Fibroblast of skin of scalp (primary cell): ENCODE measurements around the gene ACTL6A. TPM values are rescaled to one million over a fixed set of nuclear protein-coding genes. Genes with fewer than 3 reads are reported as not detected.
"Not testable (repeated sequence)": the region's sequence is repeated elsewhere in the genome, so short reads cannot be mapped to it uniquely, and the experiment has no call there.

ENCODE experiments used
- DNase-seq: peaks from one replicate; pipeline ENCODE4 v3.0.0-alpha.2; 2013
- polyA plus RNA-seq, 2 experiments: library from polyadenylated mRNA; unstranded; fragments of 120-200 nt; gene quantifications; one replicate each; pipeline ENCODE4 v1.2.1, GENCODE V29; 2013; ENCODE audit not compliant: insufficient read length in 2 of 2

ACTL6A gene
- polyA plus RNA-seq (2013, experiment 1 of 2; ENCODE audit: insufficient read length) = 56.8 TPM
- polyA plus RNA-seq (2013, experiment 2 of 2; ENCODE audit: insufficient read length) = 67.6 TPM

DNA sequence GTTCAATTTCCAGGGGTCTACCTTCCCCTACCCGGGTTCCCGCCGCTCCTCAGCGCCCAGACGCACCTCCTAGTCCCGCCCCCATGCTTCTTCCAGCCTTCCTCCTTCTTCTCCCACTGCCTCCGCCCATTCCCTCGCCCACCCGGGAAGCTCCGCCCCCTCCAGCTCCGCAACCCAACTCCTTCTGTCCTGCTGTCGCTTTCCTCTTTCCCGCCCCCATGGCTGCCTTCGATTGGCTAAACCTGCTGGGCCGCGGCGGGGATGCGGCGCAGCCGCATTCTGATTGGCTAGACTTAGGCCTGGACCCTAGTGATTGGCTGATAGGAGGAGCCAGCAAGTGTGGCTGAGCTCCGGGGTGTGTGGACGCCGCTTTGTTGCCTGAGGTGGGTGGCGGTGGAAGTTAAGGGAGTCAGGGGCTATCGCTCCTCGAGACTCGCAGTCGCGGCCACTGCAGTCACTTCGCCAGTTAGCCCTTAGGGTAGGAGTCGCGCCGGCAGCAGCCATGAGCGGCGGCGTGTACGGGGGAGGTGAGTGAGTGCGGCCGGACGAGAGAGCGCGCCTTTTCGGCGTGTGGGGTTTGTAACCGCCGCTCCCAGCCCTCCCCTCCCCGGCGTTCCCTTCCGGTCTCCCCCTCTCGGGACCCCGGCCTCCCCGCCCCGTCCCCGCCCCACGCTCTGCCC is at the start of gene ACTL6A:
TSS of gene ACTL6A (plus strand) at position 336 of the 680 bp plus-strand sequence. CDS start at position 503, 167 bp downstream.
- DNase-seq = peak; percentile 100

DNA sequence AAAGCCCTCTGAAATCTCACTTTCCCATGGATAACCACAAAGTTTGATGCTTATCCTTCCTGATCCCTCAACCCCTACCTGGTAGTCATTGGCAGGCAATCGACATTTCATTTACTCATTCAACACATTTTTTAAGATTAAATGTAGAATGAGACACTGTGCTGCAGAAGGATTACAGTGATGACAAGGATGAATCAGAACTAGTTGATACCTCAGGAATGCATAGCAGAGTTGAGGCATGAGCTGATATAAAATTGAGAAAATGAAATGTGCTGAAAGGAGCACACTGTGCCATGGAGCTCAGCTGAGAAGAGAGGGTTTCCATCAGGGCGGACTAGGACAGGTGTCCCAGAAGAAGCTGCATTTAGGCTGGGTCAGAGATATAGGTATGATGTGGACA is 48.9 kb upstream of the ACTL6A start:
- peak; percentile 20 for DNase-seq

DNA sequence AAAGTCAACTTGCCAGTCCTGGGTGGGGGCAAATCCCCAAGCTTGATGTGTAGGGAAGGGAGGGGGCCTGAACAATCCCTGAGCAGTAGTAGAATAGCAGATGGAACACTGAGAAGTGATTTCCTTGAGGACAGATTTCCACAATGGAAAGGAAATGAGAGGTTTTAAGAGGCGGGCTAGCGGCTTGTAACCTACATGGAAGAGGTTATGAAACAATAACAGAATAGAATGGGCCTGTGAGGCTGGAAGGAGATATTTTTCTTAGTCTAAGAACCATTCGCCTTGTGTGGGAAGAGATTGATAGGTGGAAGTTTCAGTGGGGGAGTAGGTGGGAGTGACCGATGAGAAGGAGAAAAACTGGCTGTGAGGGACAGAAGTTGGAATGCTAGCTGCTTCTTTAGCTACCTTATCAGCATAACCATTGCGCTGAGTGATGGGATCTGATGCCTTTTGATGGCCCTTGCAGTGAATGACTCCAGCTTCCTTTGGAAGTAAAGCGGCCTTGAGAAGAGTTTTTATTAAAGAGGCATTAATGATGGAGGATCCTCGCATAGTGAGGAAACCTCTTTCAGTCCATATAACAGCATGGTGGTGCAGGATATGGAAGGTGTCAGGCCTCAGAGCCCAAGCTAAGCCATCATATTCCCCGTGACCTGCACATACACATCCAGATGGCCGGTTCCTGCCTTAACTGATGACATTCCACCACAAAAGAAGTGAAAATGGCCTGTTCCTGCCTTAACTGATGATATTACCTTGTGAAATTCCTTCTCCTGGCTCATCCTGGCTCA is 46.1 kb upstream of the ACTL6A start:
- not testable (repeated sequence) for DNase-seq

DNA sequence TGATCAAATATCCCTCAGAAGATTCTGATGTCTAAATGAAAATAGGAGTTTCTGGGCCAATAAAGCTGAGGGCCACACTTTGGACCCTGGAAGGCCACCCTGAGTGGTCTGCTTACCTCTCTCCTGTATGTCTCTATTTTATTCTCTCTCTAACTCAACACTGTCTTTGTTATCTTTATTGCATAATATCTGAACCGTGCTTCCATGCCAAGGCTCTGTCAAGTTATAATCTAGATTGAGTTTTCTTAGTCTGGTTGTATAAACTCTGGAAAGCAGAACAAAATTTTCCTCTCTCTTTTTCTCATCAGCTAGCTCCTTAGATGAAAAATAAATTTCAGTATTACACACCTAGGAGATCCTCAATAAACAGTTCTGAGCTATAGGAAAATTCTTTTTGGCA is 36.2 kb upstream of the ACTL6A start:
- DNase-seq = no peak

DNA sequence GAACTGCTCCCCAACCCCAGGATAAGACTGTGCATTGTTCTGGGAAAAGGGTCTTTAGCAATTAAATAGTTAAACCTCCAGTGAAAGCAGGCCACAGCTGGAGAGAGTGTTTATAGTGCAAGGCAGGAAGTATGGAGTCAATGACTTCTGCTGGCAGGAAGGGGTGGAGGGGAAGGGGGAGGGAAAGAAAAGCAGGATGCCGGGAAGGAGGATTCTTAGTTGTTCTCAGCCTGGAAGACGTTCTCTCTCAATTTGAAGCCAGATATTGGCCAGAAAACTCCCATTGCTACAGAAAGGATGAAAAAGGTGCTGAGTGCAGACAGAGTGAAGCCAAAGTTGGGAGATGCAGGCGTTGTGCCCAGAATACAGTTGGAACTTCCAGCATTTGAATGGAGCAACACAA is 35.7 kb upstream of the ACTL6A start:
- DNase-seq = peak; percentile 76

DNA sequence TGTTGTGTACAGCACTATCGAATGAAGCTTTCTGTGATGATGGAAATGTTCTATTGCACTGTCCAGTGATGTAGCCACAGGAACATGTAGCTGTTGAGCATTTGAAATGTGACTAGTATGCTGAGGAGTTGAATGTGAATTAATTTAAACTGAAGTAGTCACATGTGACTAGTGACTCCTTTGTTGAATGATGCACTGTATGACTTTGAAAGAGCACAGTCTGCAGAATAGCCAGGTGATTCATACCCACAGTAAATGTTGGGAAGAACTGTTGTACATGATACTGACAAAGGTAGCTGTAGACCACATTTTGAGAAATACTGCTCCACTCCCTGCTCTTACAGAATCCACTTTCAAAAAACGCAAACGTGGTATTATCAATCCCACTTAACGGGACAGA is 34.0 kb upstream of the ACTL6A start:
- no peak for DNase-seq

DNA sequence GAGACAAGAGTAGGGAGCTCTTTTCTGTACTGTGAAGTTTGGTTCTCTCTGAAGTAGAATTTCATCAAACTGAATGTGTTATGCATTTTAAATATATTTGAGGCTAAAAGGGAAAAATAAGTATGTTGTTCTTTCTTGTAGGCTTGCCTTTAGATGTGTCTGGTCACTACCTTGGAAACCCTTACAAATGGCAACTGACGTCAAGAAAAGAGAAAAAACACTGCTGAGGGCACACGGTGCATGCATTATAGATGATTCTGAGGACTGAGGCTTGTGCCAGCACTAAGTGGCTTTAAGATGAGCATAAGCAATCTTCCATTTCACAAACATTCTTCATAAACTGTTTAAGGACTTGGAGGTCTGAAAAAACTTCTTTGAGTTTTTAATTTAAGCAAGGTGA is 31.1 kb upstream of the ACTL6A start:
- no peak for DNase-seq

DNA sequence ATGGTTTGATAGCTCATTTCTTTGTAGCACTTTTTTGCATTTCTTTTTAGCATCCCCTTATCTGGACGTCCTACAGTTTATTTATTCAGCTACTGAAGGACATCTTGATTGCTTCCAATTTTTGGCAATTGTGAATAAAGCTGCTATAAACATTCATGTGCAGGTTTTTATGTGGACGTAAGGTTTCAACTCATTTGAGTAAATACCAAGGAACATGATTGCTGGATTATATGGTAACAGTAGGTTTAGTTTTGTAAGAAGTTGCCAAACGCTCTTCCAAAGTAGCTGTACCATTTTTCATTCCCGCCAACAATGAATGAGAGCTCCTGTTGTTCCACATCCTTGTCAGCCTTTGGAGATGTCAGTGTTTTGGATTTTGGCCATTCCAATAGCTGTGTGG is 29.5 kb upstream of the ACTL6A start:
- DNase-seq = no peak

DNA sequence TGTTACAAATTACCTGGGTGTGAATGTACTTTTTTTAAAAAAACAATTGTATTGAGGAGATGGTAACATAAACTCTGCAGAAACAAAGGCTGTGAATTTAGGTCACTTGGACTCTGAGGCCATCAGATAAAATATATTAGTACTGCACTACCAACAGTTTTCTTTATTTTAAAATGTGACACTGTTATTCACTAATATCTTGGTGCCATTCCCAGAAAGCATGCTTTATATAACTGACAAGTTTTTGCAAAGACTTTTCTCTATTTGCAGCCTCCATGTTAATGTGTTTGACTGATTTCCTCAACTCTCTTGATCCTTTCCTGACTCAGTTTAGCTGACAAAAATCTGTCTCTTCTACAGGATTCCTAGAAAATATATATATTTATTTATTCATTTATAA is 26.5 kb upstream of the ACTL6A start:
- DNase-seq = no peak

DNA sequence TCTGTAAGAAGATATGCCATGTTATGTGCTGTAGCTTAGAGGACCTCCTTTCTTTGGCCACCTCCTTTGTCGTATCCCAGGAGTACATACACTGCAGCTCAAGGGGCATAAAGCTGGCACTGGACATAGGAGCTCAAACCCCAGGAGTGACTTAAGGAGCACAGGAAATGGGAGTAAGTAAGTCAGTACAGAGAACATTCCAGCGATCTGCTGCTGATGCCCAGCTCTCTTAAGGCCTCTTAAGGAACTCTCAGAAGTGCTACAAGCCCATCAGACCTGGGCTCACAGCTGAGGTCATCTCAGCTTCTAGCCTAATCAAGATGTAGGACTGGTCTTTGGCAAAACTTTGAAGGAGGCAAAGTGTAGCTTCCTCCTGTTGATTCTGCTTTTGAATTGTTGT is 21.6 kb upstream of the ACTL6A start:
- DNase-seq = no peak

DNA sequence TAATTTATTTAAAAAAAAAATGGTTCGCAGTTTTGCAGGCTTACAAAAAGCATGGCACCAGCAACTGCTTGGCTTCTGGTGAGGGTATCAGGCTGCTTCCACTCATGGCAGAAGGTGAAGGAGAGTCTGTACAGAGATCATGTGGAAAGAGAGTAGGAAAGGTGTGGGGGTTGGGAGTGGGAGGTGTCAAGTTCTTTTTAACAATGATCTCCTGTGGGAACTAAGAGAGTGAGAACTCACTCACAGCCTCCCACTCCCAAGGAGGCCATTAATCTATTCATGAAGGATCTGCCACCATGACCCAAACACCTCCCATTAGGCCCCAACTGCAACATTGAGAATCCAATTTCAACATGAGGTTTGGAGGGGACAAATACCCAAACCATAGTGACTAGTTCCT is 21.1 kb upstream of the ACTL6A start:
- DNase-seq = no peak

DNA sequence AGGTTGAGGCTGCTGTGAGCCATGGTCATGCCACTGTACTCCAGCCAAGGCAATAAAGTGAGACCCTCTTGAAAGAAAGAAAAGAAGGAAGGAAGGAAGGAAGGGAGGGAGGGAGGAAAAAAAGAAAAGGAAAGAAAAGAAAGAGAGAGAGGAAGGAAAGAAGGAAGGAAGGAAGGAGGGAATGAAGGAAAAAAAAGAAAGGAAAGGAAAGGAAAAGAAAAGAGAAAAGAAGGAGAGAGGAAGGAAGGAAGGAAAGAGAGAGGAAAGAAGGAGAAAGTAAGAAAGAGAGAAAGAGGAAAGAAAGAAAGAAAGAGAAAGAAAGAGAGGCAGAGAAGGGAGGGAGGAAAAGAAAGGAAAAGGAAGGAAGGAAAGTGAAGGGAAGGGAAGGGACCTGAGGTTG is 20.4 kb upstream of the ACTL6A start:
- no peak for DNase-seq

DNA sequence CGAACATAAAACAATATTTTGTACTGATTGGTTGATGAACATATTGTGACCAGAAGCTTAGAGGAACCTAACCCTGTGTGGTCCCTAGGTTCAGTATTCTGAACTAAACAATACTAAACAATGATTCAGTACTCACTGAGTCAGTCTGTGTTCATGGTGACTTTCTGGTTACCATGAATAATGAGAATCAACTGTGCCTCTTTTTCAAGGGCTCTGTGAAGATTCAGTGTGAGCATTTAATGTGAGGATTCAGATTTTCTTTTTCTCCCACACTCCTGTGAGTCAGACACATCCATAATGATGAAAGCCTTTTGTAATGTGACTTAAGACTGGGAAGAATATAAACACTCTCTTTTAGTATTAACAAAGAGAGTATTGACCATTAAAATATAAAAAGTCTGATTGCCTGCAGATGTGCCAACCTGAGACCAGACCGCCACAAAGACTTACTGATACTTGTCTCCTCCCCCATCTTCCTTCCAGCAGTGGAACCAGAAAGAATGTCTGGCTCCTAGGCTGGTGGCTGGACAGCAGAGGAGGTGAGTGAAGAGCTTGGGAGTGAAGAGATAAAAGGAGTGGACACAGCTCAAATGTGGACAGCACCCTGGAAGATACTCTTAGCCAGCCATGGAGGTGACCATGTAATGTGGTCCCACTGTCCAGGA is 17.6 kb upstream of the ACTL6A start:
- peak; percentile 70 for DNase-seq

DNA sequence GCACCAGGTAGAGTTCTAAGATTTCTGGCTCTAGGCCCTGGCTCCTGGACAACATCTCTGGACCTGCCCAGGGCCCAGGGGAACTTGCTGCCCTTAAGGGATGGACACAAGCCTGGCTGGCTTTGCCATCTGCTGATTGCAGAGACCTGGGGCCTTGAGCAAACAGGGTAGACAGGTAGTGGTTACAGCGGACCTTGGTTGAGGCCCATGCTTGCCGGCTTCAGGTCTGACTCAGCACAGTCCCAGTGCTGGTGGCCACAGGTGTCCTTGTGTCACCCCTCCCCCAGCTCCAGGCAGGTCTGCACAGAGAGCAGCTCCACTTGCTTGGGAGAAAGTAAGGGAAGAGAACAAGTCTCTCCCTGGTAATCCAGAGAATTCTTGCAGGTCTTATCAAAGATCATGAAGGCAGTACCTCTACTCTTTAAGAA is 15.9 kb upstream of the ACTL6A start:
- DNase-seq = no peak

DNA sequence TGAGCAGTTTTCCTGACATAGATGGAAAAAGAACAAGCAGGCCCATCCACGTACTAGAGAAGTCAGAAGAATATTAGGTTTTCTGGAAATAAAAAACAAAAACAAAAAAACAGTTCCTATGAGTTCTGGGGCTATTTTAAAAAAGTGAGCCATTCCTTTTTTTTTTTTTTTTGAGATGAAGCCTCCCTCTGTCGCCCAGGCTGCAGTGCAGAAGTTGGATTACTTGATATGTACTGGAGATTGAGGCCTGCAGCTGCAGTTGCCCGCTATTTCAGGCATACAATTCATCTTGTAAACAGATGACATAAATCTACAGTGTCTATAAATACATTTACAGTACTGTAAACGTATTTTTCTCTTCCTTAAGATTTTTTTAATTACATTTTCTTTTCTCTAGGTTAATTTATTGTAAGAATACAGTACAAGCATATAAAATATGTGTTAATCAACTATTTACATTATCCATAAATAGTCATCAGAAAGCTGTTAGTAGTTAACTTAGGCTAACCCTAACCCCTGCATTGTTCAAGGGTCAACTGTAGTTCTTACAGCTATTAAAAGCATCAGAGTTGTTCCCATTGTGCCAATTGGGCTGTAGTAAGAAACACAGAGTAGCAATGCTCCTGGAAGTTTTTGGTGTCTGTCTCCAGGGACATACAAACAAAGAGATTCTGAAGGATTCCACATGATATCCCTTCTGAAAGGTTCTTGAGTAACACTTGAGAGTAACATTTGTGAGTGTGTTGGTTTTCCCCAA is 11.2 kb upstream of the ACTL6A start:
- no peak for DNase-seq

DNA sequence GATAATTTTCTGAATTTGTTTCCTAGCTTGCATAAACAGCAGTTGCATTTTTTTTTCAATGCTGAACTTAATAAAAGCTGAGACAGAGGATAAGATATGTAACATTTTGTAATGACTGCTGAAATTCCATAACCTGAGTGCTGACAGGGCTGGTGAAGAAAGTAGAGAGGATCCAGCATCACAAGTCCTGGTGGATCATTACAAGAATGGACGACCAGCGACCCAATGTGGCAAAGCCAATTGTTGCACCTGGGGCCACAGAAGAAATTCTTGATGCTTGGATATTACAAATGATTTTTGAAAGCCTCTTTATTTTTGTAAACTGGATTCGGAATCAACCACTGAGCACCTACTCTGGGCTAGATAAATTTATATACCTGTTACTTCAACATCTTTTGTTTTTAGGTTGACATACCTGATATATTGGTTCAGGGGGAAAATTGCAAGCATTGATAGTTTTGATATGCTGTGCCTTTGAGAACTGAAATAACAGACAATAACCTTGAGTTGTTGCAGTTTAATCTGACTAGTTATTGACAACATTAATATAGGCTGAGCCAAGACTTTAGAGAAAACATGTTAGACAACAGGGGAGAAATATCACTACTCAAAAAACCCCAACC is 3.9 kb upstream of the ACTL6A start:
- peak; percentile 80 for DNase-seq

DNA sequence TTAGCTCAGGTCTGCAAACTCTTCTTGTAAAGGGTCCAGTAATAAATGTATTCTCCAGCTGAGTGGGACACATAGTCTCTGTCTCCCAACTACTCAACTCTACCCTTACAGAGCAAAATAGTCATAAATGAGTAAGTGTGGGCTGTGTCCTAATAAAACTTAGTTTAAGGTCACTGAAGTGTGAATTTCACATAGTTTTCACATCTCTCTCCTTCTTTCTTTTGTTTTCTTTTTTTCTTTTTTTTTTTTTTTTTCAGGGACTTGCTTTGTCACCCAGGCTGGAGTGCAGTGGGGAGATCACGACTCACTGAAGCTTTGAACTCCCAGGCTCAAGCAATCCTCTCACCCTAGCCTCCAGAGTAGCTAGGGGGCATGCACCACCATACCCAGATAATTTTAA is 1.9 kb upstream of the ACTL6A start:
- DNase-seq = no peak

DNA sequence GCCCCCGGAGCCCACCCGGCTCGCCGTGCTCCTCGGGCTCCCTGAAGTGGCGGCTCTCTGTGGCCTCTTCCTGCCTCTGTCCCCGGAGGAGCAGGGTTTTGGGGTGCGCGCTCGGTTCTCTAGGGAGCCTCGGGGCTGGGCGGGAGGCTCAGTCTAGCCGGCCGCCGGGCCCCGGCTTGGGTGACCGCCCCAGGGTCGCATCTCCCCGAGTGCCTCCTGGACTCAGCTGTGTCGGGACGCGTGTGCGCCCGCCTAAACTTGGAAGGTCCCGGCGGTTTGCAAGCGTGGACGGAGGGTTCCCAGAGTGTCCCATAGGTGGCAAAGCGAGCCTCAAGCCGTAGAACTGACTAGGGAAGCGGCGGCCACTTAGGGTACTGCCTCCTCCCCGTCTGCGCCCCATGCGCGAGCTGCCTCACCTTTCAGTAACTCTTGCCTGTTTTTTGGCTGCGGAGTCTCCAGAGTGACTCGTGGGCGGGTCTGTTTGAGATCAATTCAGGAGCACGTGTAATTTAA is 601 bp downstream of the ACTL6A start:
- DNase-seq = peak; percentile 67

DNA sequence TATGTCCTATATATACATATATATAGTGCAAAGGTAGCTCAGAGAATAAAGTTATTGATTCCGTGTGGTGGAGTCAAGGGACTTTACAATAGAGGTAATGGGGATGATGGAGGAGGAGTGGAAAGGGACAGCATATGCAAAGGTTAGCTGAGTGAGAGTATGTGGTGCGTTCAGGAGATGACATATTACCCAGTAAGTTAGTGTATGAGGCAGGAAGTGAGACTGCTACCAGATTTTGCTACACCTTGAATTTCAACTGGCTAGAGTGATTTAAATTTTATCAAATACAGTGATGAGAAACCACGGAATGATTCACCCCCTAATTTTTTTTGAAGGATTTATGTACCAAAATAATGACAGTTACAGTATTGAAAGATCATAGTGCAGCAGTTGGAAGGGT is 2.8 kb downstream of the ACTL6A start:
- DNase-seq = no peak

DNA sequence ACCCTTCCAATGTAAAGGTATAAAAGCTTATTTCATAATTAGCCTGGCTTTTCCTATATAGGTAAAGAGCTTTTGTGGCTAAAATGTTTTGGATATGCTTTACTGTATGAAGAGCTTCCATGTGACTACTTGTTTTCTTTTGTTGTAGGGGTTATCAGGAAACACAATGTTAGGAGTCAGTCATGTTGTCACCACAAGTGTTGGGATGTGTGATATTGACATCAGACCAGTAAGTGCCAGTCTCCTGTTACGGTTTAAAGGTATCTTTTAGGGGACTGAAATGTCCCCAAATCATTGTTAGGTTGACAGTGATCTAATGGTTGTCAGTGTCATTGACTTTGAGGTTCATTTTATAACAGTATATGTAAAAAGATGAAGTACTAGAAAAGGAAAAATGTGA is 18.3 kb downstream of the ACTL6A start:
- no peak for DNase-seq

DNA sequence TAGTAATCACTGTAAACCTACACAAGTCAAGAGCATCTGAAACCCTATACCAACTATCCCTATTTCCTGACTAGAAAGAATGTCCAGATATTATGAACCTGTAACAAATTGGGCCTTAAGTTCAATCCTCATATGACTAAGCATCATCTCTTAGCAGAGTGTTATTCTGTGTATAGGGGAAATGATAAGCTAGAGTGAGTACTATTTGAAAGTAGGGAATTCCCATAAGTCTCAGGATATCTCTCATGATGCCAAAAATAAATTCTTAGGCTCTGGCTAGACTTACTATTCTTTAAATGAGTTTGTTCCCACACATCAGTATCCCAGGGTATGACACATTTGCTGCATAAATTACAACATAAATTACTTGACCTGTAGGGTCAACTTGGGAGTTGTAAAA is 26.4 kb downstream of the ACTL6A start:
- DNase-seq = peak; percentile 2

DNA sequence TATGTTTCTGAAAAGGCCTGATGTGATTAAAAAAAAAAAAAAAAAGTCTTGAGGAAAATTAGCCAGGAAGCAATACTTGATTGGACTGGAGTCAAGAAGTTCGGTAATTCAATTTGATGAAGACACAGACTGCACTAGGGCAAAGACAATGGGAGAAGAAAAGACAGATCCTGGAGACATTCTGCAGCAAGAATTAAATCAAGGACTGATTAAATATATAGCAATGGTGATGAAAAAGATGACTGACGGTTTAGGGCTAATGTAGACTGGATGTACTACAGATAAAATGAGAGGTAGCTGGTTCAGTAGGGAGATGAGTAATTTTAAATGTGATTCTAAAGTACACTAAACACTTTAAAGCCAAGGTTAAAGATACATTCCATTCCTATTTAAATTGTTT is 27.9 kb downstream of the ACTL6A start:
- DNase-seq = no peak
